Upper lobe of left lung (tissue), 6 donors: Measurements from ENCODE around the gene FTO. TPM values are rescaled to one million over a fixed set of nuclear protein-coding genes. Genes with fewer than 3 reads are reported as not detected.

Experiments used
- ATAC-seq, 2 donors: fragments of 200-7000 bp; cut with Tn5 transposase; one replicate each; pipeline ENCODE4 v1.9.1; 2022; ENCODE audit warnings: mild to moderate bottlenecking in 2 of 2, moderate library complexity in 2 of 2; ENCODE audit not compliant: low FRiP score in 2 of 2
- DNase-seq, 2 donors: peaks; one replicate each; pipeline ENCODE4 v3.0.0-alpha.2; 2019 to 2020
- H3K27ac ChIP-seq, 4 donors: fragments of 200-600 bp; sonication (generic); one replicate each; pipeline ENCODE4 v1.5.1; 2016 to 2019
- H3K27me3 ChIP-seq, 4 donors: fragments of 200-600 bp; sonication (generic); one replicate each; pipeline ENCODE4 v1.5.1; 2017 to 2019
- H3K36me3 ChIP-seq, 4 donors: fragments of 200-600 bp; sonication (generic); one replicate each; pipeline ENCODE4 v1.5.1; 2016 to 2019
- H3K4me1 ChIP-seq, 4 donors: fragments of 200-600 bp; sonication (generic); one replicate each; pipeline ENCODE4 v1.5.1; 2018 to 2019
- H3K4me3 ChIP-seq, 4 donors: fragments of 200-600 bp; sonication (generic); one replicate each; pipeline ENCODE4 v1.5.1; 2017 to 2019; ENCODE audit warnings: mild to moderate bottlenecking in 2 of 4, moderate library complexity in 1 of 4
- H3K9me3 ChIP-seq, 4 donors: fragments of 200-600 bp; sonication (generic); one replicate each; pipeline ENCODE4 v1.5.1; 2018 to 2019
- EP300 ChIP-seq, 4 donors: sonication (generic); formaldehyde crosslinking; IDR thresholded peaks; one replicate each; pipeline ENCODE4 v1.5.1; 2017; ENCODE audit warnings: antibody characterized with exemption in 4 of 4, control low read depth in 2 of 4
- POLR2A ChIP-seq, 4 donors: fragments of 450-650 bp; IDR thresholded peaks; one replicate each; pipeline ENCODE4 v1.5.1; 2016 to 2017; ENCODE audit warnings: antibody characterized with exemption in 4 of 4, mild to moderate bottlenecking in 2 of 4
- POLR2AphosphoS5 ChIP-seq, 2 donors: sonication (generic); formaldehyde crosslinking; IDR thresholded peaks; one replicate each; pipeline ENCODE4 v1.5.1; 2017; ENCODE audit warnings: antibody characterized with exemption in 2 of 2
- WGBS, 2 donors: methylation state at CpG; one replicate each; pipeline ENCODE4 v1.1.5; 2017 to 2018; 5-methylcytosine and 5-hydroxymethylcytosine counted together
- total RNA-seq, 6 donors: library from RNA; depleted of rRNA in 4 of 6; stranded (reverse); fragments of >200 nt in 4 of 6; gene quantifications; one replicate each; pipeline versions ENCODE4 v1.1.0 to v1.2.1, GENCODE V29; 2016 to 2021
- TF ChIP-seq, protein P1 (sequence below), 6 experiments: fragments of 450-650 bp in 4 of 6; fragments of 200-600 bp in 2 of 6; sonication (generic) in 2 of 6; IDR thresholded peaks; one replicate each; pipeline ENCODE4 v1.5.1; 2016 to 2019; ENCODE audit warnings: antibody characterized with exemption in 6 of 6
- donor health status: DM: no; HTN: no; CAD: no; lungs with moderate emphysema.
- donor health status: DM: no; HTN: yes; CAD: no; lungs with severe emphysema.

The FTO gene
- total RNA-seq, 6 donors from 2014 or later = 62.9 to 114 (median 75.4) TPM

DNA sequence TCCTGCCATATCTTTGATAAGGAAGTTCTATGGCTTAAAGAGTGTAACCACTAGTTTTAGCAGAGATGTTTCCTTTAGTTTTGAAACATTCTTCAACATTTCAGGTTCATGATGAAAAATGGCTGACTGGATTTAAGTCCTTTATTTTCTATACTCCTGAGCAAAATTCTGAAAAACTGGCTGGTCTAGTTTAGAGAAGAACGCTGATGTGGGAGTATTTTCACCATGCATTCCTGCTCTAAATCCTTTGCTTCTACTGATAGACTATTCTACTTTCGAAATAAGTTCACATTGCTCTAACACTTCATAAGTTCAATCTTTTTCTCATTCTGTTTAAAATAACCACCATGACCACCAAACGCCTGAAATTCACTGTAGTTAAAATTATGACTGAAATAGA is 281.9 kb downstream of the FTO start:
- peaks cover 0 to 11% (median 7%) of the 10 kb centered on the region in 4 donors for H3K4me1 ChIP-seq
- ATAC-seq (no peak), DNase-seq (no peak)
- no peaks in the 10 kb centered on the region for H3K9me3 ChIP-seq
- no peak overlapping the region for H3K4me3 ChIP-seq
- no peaks in the 10 kb centered on the region for H3K36me3 ChIP-seq
- no peaks in the 10 kb centered on the region for H3K27me3 ChIP-seq
- 57 to 63% methylated on average over 3 of the region's 3 CpGs for WGBS, 2 donors
- TF ChIP-seq EP300 (IDR thresholded peaks at IDR 0.05) (no peak), POLR2AphosphoS5 (IDR thresholded peaks at IDR 0.05) (no peak), POLR2A (IDR thresholded peaks at IDR 0.05) (no peak)
- TF ChIP-seq, protein P1, sequence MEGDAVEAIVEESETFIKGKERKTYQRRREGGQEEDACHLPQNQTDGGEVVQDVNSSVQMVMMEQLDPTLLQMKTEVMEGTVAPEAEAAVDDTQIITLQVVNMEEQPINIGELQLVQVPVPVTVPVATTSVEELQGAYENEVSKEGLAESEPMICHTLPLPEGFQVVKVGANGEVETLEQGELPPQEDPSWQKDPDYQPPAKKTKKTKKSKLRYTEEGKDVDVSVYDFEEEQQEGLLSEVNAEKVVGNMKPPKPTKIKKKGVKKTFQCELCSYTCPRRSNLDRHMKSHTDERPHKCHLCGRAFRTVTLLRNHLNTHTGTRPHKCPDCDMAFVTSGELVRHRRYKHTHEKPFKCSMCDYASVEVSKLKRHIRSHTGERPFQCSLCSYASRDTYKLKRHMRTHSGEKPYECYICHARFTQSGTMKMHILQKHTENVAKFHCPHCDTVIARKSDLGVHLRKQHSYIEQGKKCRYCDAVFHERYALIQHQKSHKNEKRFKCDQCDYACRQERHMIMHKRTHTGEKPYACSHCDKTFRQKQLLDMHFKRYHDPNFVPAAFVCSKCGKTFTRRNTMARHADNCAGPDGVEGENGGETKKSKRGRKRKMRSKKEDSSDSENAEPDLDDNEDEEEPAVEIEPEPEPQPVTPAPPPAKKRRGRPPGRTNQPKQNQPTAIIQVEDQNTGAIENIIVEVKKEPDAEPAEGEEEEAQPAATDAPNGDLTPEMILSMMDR (IDR thresholded peaks at IDR 0.05) = no peak
- H3K27ac ChIP-seq = no peak overlapping the region

DNA sequence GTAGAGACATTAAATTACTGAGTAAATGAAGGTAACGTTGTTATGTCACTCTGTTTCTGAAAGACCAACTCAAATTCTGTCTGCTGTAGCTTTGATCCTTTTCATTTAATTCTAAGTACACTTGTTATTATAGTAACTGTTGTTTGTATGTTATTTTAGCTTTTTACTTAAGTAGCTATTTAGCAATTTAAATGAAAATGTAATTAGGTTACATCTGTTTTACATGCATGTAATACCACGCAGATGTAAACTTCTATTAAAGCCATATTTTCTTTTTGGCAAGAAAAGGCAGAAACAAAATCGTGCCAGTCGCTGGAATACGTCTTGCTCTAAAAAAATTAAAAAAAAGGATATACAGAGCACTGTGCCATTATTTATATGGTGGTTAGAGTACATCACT is 282.8 kb downstream of the FTO start:
- DNase-seq (no peak), ATAC-seq (no peak)
- no peak for TF ChIP-seq POLR2A (IDR thresholded peaks at IDR 0.05)
- TF ChIP-seq, protein P1 (IDR thresholded peaks at IDR 0.05) = no peak
- TF ChIP-seq POLR2AphosphoS5 (IDR thresholded peaks at IDR 0.05) = no peak
- no peak for TF ChIP-seq EP300 (IDR thresholded peaks at IDR 0.05)
- Histone ChIP-seq H3K36me3 (no peaks in the 10 kb centered on the region), H3K27me3 (no peaks in the 10 kb centered on the region), H3K27ac (no peak overlapping the region), H3K4me1 (peaks cover 2 to 21% (median 14%) of the 10 kb centered on the region in 4 donors), H3K9me3 (no peaks in the 10 kb centered on the region), H3K4me3 (no peak overlapping the region)
- WGBS, 2 donors = 91 to 96% methylated on average over 5 of the region's 5 CpGs

DNA sequence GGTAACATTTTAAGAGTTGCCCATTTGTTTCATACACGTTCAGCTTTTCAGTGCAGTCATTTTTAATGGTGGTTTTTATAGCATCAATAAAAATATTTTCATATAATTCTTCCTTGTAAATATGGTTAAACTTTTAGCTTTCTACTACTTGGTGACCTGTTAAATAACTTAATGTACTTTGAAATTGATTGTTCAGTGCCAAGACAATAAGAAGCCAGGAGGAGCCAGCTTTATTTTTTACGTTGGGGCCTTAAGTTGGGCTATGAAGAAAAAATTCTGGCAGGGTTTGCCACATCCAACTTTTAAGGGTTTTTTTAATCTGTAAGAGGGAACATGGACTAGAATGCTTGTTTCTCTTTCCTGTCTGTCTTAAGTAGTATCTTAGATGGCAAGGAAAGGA is 284.2 kb downstream of the FTO start:
- no peaks in the 10 kb centered on the region for H3K36me3 ChIP-seq
- H3K27me3 ChIP-seq = no peaks in the 10 kb centered on the region
- H3K4me1 ChIP-seq = peaks cover 6 to 26% (median 13%) of the 10 kb centered on the region in 4 donors
- ATAC-seq = no peak
- H3K27ac ChIP-seq = no peak overlapping the region
- DNase-seq = no peak
- 77 to 78% methylated on average over 2 of the region's 2 CpGs for WGBS, 2 donors
- H3K4me3 ChIP-seq = no peak overlapping the region
- TF ChIP-seq EP300 (IDR thresholded peaks at IDR 0.05) (no peak), POLR2AphosphoS5 (IDR thresholded peaks at IDR 0.05) (no peak), POLR2A (IDR thresholded peaks at IDR 0.05) (no peak)
- TF ChIP-seq, protein P1 (IDR thresholded peaks at IDR 0.05) = no peak
- H3K9me3 ChIP-seq = no peaks in the 10 kb centered on the region

DNA sequence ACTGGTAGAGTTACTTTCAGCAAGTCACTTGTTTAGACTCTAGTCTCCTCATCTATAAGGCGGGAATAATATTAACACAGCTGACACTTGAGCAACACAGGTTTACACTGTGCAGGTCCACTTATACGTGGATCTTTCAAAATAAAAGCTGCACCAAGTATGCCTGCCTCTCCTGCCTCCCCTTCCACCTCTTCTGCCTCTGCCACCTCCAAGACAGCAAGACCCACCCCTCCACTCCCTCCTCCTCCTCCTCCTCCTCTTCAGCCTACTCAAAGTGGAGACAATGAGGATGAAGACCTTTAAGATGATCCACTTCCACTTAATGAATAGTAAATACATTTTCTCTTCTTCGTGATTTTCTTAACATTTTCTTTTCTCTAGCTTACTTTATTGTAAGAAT is 285.6 kb downstream of the FTO start:
- Histone ChIP-seq H3K4me3 (no peak overlapping the region), H3K9me3 (no peaks in the 10 kb centered on the region), H3K27me3 (no peaks in the 10 kb centered on the region), H3K27ac (no peak overlapping the region), H3K4me1 (peaks cover 6 to 26% (median 13%) of the 10 kb centered on the region in 4 donors), H3K36me3 (no peaks in the 10 kb centered on the region)
- 72 to 85% methylated on average over 3 of the region's 3 CpGs for WGBS, 2 donors
- DNase-seq (no peak), ATAC-seq (no peak)
- TF ChIP-seq, protein P1 (IDR thresholded peaks at IDR 0.05) = no peak
- TF ChIP-seq EP300 (IDR thresholded peaks at IDR 0.05) = no peak
- no peak for TF ChIP-seq POLR2AphosphoS5 (IDR thresholded peaks at IDR 0.05)
- no peak for TF ChIP-seq POLR2A (IDR thresholded peaks at IDR 0.05)

DNA sequence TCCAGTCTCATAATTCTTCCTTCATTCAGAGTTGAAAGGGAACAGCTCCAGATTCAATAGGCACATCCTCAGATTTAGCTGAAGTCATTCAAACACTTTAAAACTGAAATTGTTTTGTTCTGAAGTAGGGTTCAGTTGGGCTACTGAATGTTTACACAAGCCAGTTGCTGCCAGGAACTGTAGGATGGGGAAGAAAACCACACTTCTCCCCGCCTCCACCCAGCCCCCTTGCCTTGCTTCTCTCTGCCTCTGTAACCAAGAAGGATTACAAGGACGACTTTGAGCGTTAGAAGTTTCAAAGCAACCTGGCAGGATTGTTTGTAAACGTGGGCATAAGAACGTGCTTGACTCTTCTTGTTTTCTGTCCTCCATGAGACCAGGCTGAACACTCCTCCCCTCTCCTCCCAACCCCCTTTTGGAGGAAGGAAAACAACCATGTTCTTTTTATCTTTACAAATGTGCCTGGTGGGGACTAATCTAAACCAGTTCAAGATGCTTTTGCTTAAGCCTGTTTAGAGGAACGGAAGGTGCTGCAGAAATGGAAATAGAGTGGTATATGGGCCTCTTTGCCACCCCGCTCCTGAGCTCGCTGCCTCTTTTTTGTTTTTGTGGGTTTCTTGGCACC is 287.9 kb downstream of the FTO start:
- H3K27me3 ChIP-seq = no peaks in the 10 kb centered on the region
- H3K4me1 ChIP-seq = peaks cover 5 to 26% (median 12%) of the 10 kb centered on the region in 4 donors
- peak in 1 of 2 donors; percentile 54 for DNase-seq
- no peaks in the 10 kb centered on the region for H3K9me3 ChIP-seq
- 26 to 41% methylated on average over 8 of the region's 8 CpGs for WGBS, 2 donors
- peak; percentile 39 to 76 for ATAC-seq
- peak overlapping the region in 2 of 4 donors; percentile 23 to 50 for H3K27ac ChIP-seq
- H3K4me3 ChIP-seq = no peak overlapping the region
- TF ChIP-seq EP300 (IDR thresholded peaks at IDR 0.05) = no peak
- no peak for TF ChIP-seq POLR2AphosphoS5 (IDR thresholded peaks at IDR 0.05)
- TF ChIP-seq, protein P1 (IDR thresholded peaks at IDR 0.05) = no peak
- no peak for TF ChIP-seq POLR2A (IDR thresholded peaks at IDR 0.05)
- H3K36me3 ChIP-seq = no peaks in the 10 kb centered on the region
